ENCODE results near the gene DDX46. TPM values are rescaled to one million over a fixed set of nuclear protein-coding genes. Genes with fewer than 3 reads are reported as not detected.

Gene DDX46
- total RNA-seq, 6 donors from 2014 or later, result 31.2 to 68.9 (median 45.0) TPM

DNA sequence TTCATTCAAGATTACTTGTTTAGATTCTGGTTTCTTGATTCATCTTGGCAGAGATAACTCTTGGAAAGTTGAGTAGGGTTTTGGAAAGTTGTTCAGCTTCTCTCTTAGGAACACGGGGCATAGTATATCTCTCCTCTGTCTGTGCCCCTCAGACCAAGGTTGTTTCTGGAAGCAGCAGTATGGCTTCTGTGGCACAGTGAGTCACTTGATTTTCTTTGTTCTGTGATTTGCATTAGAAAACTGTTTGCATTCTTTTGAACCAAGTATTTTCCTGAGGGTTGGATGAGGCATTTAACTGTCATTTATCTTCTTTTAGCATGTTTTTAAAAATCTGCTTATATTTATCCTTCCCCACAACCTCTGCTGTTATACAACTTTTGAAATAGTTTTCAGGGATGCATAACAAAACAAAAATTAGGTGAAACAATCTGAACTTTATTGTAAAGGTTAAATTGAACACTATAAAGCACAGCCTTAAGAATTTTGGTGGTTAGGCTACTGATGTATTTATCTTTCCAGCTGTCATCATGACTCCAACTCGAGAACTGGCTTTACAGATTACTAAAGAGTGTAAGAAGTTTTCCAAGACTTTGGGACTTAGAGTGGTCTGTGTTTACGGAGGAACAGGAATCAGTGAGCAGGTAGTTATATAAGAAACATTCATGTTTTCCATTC lies 26.5 kb downstream of the DDX46 start:
- no peak for DNase-seq
- no peak overlapping the region for H3K27ac ChIP-seq
- ATAC-seq (ENCODE audit: low FRiP score in 2 of 2), result no peak
- no peaks in the 10 kb centered on the region for H3K27me3 ChIP-seq
- peaks cover 41 to 96% (median 66%) of the 10 kb centered on the region in 4 donors for H3K36me3 ChIP-seq
- H3K4me3 ChIP-seq, result no peak overlapping the region
- WGBS, 2 donors, result 83% methylated on average over 3 of the region's 3 CpGs
- no peaks in the 10 kb centered on the region for H3K4me1 ChIP-seq
- H3K9me3 ChIP-seq, result no peaks in the 10 kb centered on the region
- TF ChIP-seq POLR2A (IDR thresholded peaks at IDR 0.05) (no peak), EP300 (IDR thresholded peaks at IDR 0.05) (no peak)
- TF ChIP-seq, protein P1, sequence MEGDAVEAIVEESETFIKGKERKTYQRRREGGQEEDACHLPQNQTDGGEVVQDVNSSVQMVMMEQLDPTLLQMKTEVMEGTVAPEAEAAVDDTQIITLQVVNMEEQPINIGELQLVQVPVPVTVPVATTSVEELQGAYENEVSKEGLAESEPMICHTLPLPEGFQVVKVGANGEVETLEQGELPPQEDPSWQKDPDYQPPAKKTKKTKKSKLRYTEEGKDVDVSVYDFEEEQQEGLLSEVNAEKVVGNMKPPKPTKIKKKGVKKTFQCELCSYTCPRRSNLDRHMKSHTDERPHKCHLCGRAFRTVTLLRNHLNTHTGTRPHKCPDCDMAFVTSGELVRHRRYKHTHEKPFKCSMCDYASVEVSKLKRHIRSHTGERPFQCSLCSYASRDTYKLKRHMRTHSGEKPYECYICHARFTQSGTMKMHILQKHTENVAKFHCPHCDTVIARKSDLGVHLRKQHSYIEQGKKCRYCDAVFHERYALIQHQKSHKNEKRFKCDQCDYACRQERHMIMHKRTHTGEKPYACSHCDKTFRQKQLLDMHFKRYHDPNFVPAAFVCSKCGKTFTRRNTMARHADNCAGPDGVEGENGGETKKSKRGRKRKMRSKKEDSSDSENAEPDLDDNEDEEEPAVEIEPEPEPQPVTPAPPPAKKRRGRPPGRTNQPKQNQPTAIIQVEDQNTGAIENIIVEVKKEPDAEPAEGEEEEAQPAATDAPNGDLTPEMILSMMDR (IDR thresholded peaks at IDR 0.05), result no peak

DNA sequence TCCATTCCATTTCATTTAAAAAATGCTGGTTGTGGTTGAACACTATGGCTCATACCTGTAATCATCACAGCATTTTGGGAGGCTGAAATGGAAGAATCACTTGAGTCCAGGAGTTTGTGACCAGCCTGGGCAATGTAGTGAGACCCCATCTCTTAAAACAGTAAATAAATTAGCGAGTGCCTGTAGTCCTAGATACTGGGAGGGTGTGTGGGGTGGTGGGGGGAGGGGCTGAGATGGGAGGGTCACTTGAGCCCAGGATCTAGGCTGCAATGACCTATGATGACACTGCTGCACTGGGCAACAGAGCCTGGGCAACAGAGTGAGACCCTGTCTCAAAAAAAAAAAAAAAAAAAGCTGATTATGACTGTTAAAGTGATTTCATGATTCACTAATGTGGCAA lies 29.1 kb downstream of the DDX46 start:
- H3K27ac ChIP-seq, result no peak overlapping the region
- H3K4me3 ChIP-seq, result no peak overlapping the region
- no peaks in the 10 kb centered on the region for H3K27me3 ChIP-seq
- H3K4me1 ChIP-seq, result no peaks in the 10 kb centered on the region
- peaks cover 54 to 97% (median 69%) of the 10 kb centered on the region in 4 donors for H3K36me3 ChIP-seq
- TF ChIP-seq EP300 (IDR thresholded peaks at IDR 0.05) (no peak), POLR2AphosphoS5 (IDR thresholded peaks at IDR 0.05) (no peak), POLR2A (IDR thresholded peaks at IDR 0.05) (no peak)
- TF ChIP-seq, protein P1 (IDR thresholded peaks at IDR 0.05), result no peak
- no peaks in the 10 kb centered on the region for H3K9me3 ChIP-seq
- WGBS, 2 donors, result 94 to 100% methylated on average over 1 of the region's 1 CpG
- DNase-seq (no peak), ATAC-seq (ENCODE audit: low FRiP score in 2 of 2) (no peak)

- Histone ChIP-seq H3K4me3 (no peak overlapping the region), H3K27ac (no peak overlapping the region), H3K36me3 (peaks cover 54 to 96% (median 63%) of the 10 kb centered on the region in 4 donors), H3K9me3 (no peaks in the 10 kb centered on the region), H3K27me3 (no peaks in the 10 kb centered on the region), H3K4me1 (no peaks in the 10 kb centered on the region)
- TF ChIP-seq POLR2A (IDR thresholded peaks at IDR 0.05) (no peak), EP300 (IDR thresholded peaks at IDR 0.05) (no peak)
- ATAC-seq (ENCODE audit: low FRiP score in 2 of 2) (no peak), DNase-seq (no peak)
- WGBS, 2 donors, result 97 to 100% methylated on average over 2 of the region's 2 CpGs
These were observed 33.0 kb downstream of the DDX46 start for GRCh38 chr5:134791580-134791979.

DNA sequence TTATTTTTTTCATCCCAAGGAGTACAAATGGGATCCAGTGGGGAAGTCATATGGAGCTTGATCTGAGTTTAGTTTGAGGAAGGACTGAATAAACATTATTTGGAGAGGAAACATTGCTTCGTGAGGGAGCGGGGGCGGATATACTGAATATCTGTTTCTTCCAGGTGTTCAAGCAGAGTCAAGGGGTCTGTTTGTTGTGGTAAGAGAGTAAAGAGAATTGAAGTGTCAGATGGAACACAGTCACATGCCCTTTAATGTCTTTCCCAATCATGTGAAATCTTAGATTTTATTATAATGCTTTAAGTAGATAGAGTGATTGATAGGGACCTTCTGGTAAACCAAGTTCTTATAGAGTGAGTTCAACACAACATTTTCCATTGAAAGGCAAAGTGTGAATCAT lies 33.7 kb downstream of the DDX46 start:
- ATAC-seq (ENCODE audit: low FRiP score in 2 of 2) (no peak), DNase-seq (no peak)
- Histone ChIP-seq H3K4me1 (no peaks in the 10 kb centered on the region), H3K27ac (no peak overlapping the region), H3K4me3 (no peak overlapping the region), H3K36me3 (peaks cover 47 to 96% (median 63%) of the 10 kb centered on the region in 4 donors), H3K27me3 (no peaks in the 10 kb centered on the region), H3K9me3 (no peaks in the 10 kb centered on the region)
- 86 to 90% methylated on average over 3 of the region's 3 CpGs for WGBS, 2 donors
- TF ChIP-seq, protein P1 (IDR thresholded peaks at IDR 0.05), result no peak
- TF ChIP-seq POLR2A (IDR thresholded peaks at IDR 0.05) (no peak), EP300 (IDR thresholded peaks at IDR 0.05) (no peak), POLR2AphosphoS5 (IDR thresholded peaks at IDR 0.05) (no peak)

DNA sequence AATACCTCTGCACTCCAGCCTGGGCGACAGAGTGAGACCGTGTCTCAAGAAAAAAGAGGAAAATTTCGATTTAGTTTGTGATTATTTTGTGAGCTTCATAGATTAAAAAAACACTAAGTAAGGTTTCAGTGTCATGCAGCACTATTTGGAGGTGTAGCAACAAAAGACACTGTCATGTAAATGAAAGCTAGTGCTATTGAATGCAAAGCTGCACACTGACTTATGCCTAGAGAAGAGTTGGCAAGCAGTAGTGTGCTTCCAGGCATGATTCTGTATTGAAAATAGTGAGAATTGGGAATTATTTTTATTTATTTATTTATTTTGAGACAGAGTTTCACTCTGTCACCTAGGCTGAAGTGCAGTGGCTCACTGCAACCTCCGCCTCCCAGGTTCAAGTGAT lies 34.5 kb downstream of the DDX46 start:
- no peak for ATAC-seq (ENCODE audit: low FRiP score in 2 of 2)
- no peak for TF ChIP-seq POLR2A (IDR thresholded peaks at IDR 0.05)
- Histone ChIP-seq H3K4me3 (no peak overlapping the region), H3K4me1 (no peaks in the 10 kb centered on the region), H3K9me3 (no peaks in the 10 kb centered on the region), H3K27me3 (no peaks in the 10 kb centered on the region), H3K27ac (no peak overlapping the region), H3K36me3 (peaks cover 46 to 96% (median 69%) of the 10 kb centered on the region in 4 donors)
- WGBS, 2 donors, result 92 to 95% methylated on average over 4 of the region's 4 CpGs
- DNase-seq, result no peak

DNA sequence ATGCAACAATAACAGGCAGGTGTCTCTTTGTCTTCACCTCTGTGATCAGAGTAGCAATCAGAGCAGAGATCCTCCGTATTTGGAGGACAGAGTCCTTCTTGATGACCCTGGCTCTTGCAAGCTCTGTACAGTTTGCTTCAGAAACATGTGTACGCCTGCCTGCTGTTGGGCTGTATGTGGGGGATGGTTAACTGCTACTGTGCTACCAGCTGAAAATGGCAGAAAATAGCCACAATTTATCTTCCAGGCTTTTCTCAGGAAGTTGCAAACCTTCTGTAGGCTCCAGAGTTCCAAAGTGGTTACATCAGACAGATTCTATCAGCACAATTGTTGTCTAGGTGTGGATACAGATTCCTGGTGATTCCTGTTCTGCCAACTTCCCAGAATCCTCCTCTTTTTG lies 35.5 kb downstream of the DDX46 start:
- ATAC-seq (ENCODE audit: low FRiP score in 2 of 2), result no peak
- H3K36me3 ChIP-seq, result peaks cover 39 to 99% (median 68%) of the 10 kb centered on the region in 4 donors
- TF ChIP-seq, protein P1 (IDR thresholded peaks at IDR 0.05), result no peak
- TF ChIP-seq POLR2AphosphoS5 (IDR thresholded peaks at IDR 0.05) (no peak), POLR2A (IDR thresholded peaks at IDR 0.05) (no peak), EP300 (IDR thresholded peaks at IDR 0.05) (no peak)
- no peak overlapping the region for H3K27ac ChIP-seq
- DNase-seq, result no peak
- 92 to 94% methylated on average over 2 of the region's 2 CpGs for WGBS, 2 donors
- no peak overlapping the region for H3K4me3 ChIP-seq
- no peaks in the 10 kb centered on the region for H3K9me3 ChIP-seq
- H3K27me3 ChIP-seq, result no peaks in the 10 kb centered on the region
- no peaks in the 10 kb centered on the region for H3K4me1 ChIP-seq
